Right renal cortex interstitium (tissue), 3 donors: ENCODE measurements around the gene PHOX2A. TPM values are rescaled to one million over a fixed set of nuclear protein-coding genes. Genes with fewer than 3 reads are reported as not detected.
A peak's percentile ranks its signal among the peaks of the same experiment; 100 is the strongest.
"Not testable (repeated sequence)": the region's sequence is repeated elsewhere in the genome, so short reads cannot be mapped to it uniquely, and the experiment has no call there.

ENCODE experiments used
- DNase-seq, 3 donors: peaks; one replicate each; pipeline ENCODE4 v3.0.0-alpha.2; 2013; ENCODE audit warnings: low read depth in 3 of 3, low spot score in 2 of 3
- polyA plus RNA-seq, 3 donors: library from polyadenylated mRNA; unstranded; fragments of 120-200 nt; gene quantifications; one replicate each; pipeline ENCODE4 v1.2.1, GENCODE V29; 2013; ENCODE audit not compliant: insufficient read length in 3 of 3

The PHOX2A gene
- polyA plus RNA-seq, 3 donors = not detected

DNA sequence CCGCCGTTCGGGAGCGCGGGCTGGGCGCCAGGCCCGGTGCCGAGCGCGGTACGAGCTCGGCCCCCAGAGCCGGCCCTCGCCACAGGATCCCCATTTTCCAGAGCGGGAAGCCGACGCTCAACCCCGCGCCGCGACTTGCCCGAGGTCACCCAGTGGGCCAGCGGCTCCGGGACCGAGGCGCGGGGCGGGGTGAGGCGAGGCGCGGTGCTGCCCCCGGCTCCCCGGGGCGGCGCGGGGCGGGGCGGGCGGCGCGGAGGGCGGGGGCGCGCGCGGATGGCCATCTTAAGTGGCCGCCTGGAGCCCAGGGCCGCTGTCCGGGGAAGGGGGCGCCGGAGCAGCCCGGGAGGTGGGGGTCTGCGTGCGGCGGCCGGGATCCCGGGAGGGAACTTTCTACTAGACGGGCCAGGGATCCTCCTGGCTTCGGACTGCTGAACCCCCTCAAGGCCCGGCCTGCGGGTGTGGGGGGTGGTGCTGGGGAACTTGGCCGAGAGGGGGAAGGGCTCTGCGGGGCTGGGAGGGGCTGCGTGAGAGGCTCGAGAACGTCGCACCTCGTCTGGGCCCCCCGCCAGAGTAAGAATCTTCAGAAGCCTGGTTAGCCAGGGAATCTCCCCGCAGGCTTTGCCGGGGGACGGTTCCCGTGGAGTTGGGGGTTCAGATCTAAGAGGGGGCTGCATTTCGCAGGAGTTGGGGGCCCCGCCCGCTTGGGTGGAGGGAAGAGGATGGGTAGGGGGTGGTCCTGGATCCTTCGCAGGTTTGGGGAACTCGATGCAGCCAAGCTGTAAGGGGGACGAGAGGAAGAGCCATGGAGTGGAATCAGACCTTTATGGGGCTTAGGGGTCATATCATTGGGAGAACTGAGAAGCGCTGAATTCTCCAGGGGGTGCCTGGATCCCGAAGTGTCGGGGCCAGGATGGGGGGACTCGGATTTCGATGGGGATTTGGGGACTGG, 20.1 kb downstream of the PHOX2A start:
- peak in 1 of 3 donors; percentile 64 for DNase-seq

DNA sequence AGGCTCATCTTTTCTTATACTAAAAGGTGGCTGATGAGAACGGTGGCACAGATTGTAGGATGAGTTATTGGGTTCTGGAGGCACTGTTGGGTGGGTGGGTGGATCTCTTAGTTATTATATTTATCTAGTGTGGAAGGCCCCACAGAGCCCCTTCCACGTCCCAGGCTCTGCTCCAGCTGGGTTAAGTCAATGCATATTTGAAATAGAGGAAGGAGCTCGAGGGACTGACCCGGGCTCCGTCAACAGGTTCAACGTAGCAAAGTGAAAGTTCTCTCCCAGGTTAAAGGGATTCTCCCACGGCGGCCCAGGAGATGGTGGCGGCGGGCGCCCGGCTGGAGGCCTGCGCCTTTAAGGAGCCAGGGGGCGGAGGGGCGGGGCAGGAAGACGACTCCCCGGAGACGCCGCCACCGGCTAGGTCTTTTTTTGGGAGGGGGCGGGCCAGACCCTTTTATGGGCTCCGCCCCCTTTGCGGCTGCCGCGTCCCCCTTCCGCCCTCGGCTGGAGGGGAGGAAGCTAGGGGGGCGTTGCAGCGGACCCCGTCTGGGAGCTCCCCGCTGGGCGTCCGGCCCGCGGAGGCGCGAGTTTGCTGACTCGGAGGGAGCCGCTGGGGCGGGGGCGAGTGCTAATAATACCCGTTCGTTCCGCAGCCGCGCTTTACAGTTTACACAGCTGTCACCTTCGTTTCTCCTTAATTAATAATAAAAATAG, 20.9 kb downstream of the PHOX2A start:
- DNase-seq = peak; percentile 80 to 94 (median 92)

DNA sequence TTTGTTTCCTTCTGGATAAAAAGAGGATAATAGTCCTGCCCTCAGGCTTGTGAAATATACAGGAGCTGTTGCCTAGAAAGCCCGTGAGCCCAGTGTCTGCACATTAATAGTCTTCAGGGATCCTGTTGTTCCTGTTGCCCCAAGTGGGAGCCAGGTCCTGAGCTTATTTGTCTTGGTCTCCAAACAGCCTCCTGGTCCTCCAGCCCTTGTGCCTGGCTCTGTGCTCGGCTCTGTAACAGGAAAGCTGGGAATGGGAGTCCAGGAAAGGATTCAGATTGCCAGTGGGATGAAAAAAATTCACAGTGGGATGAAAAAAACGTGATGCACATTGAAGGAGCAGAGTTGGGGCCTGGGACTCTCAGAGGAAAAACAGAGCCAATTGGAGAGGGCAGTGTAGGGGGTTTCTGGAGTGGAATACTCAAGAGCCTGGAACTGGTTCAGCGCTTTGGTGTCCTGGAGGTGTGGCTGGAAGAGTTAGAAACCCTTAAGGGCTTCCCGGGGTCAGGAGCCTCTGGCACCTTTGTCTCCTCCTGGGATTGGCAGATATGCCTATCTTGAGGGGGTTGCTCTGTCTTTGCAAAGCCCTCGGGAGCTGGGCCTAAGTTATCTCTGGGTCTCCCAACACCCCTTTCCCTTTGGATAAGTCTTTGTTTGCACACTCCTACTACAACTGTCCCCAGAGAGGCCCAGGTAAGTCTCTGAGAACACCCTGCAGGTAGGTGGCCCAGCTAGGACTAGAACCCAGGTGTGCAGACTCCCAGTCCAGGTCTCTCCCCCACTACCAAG, 21.7 kb downstream of the PHOX2A start:
- DNase-seq = no peak

DNA sequence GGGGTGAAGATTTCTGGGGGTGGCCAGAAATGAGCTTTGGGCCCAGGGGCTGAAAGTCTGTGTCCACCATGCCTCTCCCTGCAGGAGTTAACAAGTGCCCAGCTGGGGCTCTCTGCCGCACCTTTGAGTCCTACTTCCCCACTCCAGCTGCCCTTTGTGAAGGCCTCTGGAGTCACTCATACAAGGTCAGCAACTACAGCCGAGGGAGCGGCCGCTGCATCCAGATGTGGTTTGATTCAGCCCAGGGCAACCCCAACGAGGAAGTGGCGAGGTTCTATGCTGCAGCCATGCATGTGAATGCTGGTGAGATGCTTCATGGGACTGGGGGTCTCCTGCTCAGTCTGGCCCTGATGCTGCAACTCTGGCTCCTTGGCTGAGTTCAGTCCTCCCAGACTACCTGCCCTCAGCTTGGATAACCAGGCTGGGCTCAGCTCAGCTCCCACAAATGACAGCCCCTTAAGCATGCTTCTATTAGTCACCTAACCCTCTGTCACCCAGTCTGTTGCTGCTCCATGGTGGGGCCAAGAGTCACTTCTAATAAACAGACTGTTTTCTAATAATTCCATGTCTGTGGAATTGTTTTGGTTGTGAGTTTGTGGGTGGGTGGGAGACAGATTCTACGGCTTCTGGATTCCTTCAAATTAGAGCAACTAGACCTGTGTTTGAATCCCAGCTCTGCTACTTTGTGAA, 22.4 kb downstream of the PHOX2A start:
- DNase-seq = no peak

DNA sequence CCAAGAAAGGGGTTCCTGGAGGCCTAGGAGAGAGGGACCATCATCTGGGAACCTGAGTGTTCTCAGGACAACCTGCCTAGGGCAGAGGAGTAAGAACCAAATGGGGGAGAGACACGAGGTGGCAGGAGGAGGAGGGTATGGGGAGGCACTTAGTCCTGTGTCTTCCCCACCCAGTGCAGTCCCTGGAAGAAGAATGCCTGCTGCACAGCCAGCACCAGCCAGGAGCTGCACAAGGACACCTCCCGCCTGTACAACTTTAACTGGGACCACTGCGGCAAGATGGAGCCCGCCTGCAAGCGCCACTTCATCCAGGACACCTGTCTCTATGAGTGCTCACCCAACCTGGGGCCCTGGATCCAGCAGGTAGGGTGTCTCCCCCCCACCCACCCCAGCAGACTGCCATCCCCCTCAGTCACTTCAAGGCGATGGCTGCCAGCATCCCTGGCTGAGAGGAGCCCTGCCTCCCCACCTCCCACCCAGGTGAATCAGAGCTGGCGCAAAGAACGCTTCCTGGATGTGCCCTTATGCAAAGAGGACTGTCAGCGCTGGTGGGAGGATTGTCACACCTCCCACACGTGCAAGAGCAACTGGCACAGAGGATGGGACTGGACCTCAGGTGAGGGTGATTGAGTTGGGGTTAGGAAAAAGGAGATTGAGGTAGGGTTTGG, 23.1 kb downstream of the PHOX2A start:
- no peak for DNase-seq

DNA sequence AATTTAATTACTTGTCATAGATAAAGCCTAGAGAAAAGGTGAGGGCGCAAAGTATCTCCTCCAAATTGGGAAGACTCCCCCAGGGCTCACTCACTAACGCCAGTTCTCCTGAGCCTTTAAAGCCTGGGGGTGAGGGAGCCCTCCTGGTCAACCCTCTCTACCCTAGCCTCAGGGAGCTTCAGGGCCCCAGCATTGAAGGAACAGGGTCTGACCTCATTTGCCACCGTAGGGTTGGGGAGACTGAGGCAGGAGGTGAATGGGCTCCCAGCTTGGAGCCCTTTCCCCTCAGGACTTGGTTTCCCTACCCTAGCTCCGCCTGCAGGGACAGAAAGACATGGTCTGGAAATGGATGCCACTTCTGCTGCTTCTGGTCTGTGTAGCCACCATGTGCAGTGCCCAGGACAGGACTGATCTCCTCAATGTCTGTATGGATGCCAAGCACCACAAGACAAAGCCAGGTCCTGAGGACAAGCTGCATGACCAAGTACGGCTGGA, 25.7 kb downstream of the PHOX2A start:
- no peak for DNase-seq

DNA sequence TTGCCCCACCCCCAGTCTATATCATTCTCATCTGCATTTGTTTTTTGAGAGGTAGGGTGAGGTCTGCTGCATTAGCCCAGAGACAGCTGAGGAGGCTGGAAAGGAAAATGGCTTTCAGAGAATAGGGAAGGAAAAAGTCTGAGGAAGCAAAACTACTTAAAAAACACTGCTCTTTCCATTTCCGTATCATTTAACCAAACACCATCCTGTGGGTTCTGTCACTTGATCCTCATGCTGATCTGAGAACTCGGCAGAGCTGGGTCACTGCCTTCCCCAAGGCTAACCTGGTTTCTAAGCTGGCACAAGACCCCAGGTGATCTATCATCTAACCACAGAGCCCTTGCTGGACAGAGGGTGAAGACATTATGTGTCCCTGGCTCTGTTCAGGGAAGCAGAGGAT, 26.1 kb downstream of the PHOX2A start:
- no peak for DNase-seq

DNA sequence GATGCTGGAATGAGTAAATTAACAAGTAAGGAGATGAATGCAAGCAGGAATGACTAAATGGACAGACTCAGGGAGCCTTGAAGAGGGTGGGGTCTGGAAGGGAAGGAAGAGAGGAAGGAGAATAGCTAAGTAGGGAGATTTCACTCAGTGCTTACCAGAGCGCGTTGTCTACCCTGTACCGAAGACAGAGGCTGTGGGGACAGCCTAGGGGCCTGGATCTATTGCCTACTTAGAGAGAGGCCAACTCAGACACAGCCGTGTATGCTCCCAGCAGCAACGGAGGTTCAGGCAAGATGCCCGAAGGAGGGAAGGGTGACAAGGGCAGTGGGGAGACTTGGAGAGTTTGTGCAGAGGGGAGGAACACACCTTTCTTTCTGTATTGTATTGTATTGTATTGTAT, 27.3 kb downstream of the PHOX2A start, which contains the start of gene FOLR2:
FOLR2 (plus strand) TSS at position 157 of the 400 bp plus-strand sequence. CDS start 1,791 bp downstream, outside the sequence.
- DNase-seq = no peak

DNA sequence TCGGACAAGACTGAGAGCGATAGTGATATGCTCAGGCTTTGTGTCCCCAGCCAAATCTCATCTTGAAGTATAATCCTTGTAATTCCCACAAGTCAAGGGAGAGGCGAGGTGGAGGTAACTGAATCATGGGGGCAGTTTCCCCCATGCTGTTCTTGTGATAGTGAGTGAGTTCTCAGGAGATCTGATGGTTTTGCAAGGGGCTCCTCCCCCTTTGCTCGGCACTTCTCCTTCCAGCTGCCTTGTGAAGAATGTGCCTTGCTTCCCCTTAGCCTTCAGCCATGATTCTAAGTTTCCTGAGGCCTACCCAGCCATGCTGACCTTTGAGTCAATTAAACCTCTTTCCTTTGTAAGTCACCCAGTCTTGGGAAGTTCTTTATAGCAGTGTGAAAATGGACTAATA, 34.9 kb downstream of the PHOX2A start:
- DNase-seq = no peak

DNA sequence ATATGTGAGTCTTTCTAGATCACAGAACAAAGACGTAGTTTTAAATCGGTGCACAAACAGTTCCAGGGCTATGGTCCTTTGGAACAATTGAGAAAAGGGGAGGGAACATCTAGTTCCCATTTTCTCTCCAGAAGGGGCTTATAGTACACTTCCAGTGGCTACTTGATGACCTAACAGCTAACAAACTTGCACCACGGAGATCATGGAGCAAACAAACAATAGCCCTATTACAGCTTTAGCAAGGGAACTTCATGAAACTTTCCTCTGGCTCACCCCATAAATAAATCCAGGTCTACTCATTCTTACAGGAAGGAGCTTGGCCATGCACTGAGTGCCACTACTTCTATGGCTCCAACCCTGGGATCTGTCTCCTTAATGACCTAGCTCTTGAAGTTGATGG, 35.7 kb downstream of the PHOX2A start:
- DNase-seq = no peak

DNA sequence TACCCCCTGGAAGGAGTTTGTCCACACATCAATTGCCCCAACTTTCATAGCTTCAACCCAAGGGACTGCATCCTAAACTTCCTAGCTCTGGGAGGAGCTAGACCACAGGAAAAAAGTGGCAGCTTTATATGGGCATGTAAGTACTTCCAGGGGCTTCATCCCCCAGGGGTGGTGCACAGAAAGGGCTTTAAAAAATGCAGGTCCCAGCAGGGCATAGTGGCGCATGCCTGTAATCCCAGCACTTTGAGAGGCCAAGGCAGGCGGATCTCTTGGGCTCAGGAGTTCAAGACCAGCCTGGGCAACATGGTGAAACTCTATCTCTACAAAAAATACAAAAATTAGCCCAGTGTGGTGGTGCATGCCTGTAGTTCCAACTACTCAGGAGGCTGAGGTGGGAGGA, 37.2 kb downstream of the PHOX2A start:
- DNase-seq = not testable (repeated sequence)

DNA sequence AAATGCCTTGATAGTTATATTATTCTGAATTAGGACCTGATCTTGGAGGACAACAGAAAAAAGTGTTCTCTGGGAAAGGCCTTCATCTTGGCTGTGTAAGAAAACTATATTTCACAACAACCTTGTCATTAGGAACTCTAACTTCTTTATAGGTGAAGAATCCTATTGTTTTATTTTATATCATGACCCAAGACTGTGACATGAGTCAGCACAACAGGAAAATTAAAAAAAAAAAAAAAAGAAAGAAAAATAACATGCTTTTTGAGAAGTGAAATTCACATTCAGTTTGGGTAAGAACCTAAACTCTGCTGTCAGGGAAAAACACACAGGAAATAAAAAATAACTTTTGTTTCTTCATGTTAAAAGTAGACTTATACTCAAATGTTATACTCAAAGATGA, 39.1 kb downstream of the PHOX2A start:
- no peak for DNase-seq

DNA sequence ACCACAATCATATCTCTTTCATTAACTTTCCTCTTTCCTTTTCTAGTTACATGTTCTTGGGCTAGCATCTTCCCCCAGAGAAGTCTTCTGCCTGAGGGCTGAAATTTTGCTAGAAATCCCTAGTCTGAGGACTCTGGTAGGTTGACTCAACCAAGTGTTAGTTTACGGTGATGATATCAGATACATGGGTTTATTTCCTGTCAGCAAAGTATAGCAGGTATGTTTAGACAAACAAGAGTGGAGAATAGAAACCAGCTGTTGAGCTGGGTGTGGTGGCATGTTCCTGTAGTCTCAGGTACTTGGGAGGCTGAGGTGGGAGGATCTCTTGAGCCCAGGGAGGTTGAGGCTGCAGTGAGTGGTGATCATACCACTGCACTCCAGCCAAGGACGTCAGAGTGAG, 40.8 kb downstream of the PHOX2A start:
- DNase-seq = no peak

DNA sequence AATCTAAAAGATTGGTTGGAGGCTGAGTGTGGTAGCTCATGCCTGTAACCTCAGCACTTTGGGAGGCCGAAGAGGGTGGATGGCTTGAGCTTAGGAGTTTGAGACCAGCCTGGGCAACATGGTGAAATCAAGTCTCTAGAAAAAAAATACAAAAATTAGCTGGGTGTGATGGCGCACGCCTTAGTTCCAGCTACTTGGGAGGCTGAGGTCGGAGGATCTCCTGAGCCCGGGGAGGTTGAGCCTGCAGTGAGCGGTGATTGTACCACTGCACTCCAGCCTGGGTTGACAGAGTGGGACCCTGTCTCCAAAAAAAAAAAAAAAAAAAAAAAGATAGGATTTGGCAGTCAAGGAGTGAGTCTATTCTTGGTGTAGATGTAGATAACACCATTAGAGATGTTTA, 41.4 kb downstream of the PHOX2A start:
- no peak for DNase-seq

DNA sequence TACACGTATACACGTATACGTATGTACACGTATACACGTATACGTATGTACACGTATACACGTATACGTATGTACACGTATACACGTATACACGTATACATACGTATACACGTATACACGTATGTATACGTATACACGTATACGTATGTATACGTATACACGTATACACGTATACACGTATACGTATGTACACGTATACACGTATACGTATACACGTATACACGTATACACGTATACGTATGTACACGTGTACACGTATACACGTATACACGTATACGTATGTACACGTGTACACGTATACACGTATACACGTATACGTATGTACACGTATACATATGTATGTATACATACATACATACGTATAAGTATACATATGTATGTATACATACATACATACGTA, 42.5 kb downstream of the PHOX2A start:
- not testable (repeated sequence) for DNase-seq

DNA sequence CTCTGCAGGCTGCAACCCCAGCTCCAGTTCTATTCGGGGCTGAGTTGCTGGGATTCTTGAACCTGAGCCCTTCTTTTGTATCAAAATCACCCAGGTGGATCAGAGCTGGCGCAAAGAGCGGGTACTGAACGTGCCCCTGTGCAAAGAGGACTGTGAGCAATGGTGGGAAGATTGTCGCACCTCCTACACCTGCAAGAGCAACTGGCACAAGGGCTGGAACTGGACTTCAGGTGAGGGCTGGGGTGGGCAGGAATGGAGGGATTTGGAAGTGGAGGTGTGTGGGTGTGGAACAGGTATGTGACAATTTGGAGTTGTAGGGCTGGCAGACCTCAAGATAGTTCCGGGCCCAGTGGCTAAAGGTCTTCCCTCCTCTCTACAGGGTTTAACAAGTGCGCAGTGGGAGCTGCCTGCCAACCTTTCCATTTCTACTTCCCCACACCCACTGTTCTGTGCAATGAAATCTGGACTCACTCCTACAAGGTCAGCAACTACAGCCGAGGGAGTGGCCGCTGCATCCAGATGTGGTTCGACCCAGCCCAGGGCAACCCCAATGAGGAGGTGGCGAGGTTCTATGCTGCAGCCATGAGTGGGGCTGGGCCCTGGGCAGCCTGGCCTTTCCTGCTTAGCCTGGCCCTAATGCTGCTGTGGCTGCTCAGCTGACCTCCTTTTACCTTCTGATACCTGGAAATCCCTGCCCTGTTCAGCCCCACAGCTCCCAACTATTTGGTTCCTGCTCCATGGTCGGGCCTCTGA, 48.3 kb downstream of the PHOX2A start:
- DNase-seq = no peak

DNA sequence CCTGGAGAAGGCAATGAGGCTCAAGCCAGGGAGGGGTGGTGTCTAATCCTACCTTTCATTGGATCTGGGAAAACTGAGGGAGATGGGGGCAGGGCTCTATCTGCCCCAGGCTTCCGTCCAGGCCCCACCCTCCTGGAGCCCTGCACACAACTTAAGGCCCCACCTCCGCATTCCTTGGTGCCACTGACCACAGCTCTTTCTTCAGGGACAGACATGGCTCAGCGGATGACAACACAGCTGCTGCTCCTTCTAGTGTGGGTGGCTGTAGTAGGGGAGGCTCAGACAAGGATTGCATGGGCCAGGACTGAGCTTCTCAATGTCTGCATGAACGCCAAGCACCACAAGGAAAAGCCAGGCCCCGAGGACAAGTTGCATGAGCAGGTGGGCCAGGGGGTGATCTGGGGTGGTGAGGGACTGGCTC, 52.0 kb downstream of the PHOX2A start, which contains the start of gene FOLR1:
FOLR1 (plus strand) TSS at position 180 of the 421 bp plus-strand sequence; CDS start at position 214, 34 bp downstream.
- DNase-seq = no peak

DNA sequence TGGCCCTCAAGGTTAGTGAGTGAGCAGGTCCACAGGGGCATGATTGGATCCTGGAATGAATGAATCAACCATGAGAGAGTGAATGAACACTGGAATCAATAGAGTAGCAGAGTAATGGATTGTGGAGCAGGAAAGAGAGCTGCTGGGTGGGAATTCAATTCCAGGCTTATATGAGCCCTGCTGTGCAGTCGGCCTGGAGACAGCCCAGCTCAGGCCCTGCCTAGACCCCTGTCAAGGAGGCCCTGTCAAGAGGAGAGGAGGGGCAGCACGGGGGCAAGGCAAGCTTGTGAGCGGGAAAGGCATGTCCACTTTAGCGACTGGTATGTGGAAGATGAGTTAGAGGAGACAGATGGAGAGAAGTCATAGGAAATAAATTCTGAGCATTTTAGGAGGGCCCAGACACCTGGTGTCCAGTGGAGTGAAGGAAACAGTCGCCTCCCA, 53.3 kb downstream of the PHOX2A start:
- DNase-seq = no peak
